Stomach (tissue), 4 donors: Measurements from ENCODE around the gene ZFP36L2.

ENCODE experiments used
- EP300 ChIP-seq: sonication (generic); formaldehyde crosslinking; IDR thresholded peaks from one replicate; pipeline ENCODE4 v1.6.1; 2017; ENCODE audit warnings: antibody characterized with exemption
- POLR2A ChIP-seq, 4 donors: fragments of 450-650 bp; IDR thresholded peaks; one replicate each; pipeline ENCODE4 v1.6.1; 2016; ENCODE audit warnings: antibody characterized with exemption in 4 of 4, control low read depth in 2 of 4, mild to moderate bottlenecking in 1 of 4, moderate library complexity in 1 of 4
- POLR2AphosphoS5 ChIP-seq, 3 donors: sonication (generic); formaldehyde crosslinking; IDR thresholded peaks; one replicate each; pipeline ENCODE4 v1.6.1; 2016; ENCODE audit warnings: antibody characterized with exemption in 3 of 3
- TF ChIP-seq, protein P1 (sequence below), 7 experiments: fragments of 450-650 bp in 4 of 7; fragments of 200-600 bp in 3 of 7; sonication (generic) in 3 of 7; IDR thresholded peaks; one replicate each; pipeline ENCODE4 v1.5.1; 2016 to 2019; ENCODE audit warnings: antibody characterized with exemption in 7 of 7, control low read depth in 2 of 7, mild to moderate bottlenecking in 1 of 7

DNA sequence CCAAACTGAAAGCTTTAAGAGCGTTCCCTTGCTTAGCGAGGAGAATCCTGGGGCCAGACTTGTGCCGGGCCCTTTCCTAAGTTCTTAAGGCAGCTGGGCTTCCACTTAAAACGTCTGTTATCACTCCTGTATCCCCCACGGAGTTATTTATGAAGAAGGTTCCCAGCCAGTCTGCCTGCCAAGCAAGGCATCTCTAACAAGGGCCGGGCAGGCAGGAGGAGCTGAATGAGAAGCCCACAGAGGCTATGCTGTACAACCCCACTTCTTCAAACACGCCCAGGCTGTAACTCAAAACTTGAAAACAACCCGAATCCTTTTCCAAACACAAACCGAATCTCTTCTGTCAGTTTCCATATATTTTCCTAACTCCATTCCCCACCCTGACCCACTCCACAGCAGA lies 39.0 kb upstream of the ZFP36L2 start:
- TF ChIP-seq, protein P1, sequence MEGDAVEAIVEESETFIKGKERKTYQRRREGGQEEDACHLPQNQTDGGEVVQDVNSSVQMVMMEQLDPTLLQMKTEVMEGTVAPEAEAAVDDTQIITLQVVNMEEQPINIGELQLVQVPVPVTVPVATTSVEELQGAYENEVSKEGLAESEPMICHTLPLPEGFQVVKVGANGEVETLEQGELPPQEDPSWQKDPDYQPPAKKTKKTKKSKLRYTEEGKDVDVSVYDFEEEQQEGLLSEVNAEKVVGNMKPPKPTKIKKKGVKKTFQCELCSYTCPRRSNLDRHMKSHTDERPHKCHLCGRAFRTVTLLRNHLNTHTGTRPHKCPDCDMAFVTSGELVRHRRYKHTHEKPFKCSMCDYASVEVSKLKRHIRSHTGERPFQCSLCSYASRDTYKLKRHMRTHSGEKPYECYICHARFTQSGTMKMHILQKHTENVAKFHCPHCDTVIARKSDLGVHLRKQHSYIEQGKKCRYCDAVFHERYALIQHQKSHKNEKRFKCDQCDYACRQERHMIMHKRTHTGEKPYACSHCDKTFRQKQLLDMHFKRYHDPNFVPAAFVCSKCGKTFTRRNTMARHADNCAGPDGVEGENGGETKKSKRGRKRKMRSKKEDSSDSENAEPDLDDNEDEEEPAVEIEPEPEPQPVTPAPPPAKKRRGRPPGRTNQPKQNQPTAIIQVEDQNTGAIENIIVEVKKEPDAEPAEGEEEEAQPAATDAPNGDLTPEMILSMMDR (IDR thresholded peaks at IDR 0.05) = no peak
- no peak for TF ChIP-seq EP300
- TF ChIP-seq POLR2AphosphoS5 (IDR thresholded peaks at IDR 0.05) = no peak
- TF ChIP-seq POLR2A (IDR thresholded peaks at IDR 0.05) = no peak
